ENCODE results near the gene KRI1.
"Not testable (repeated sequence)": the region's sequence is repeated elsewhere in the genome, so short reads cannot be mapped to it uniquely, and the experiment has no call there.

The KRI1 gene

GRCh38 chr19:10551698-10552301, 14.0 kb downstream of the KRI1 start:
- DNase-seq (ENCODE audit: insufficient read length, low spot score) (no peak), FAIRE-seq (no peak)

- not testable (repeated sequence) for FAIRE-seq; DNase-seq (ENCODE audit: insufficient read length, low spot score)
These were observed 14.8 kb downstream of the KRI1 start for GRCh38 chr19:10551006-10551405.

- FAIRE-seq: no peak
- no peak for DNase-seq (ENCODE audit: insufficient read length, low spot score)
These were observed 15.5 kb downstream of the KRI1 start for GRCh38 chr19:10550336-10550735.

GRCh38 chr19:10549733-10550132, 16.1 kb downstream of the KRI1 start:
- no peak for DNase-seq (ENCODE audit: insufficient read length, low spot score)
- no peak for FAIRE-seq

- DNase-seq (ENCODE audit: insufficient read length, low spot score) (no peak), FAIRE-seq (no peak)
These were observed 17.0 kb downstream of the KRI1 start for GRCh38 chr19:10548746-10549276.

- DNase-seq (ENCODE audit: insufficient read length, low spot score) (no peak), FAIRE-seq (no peak)
These were observed 19.0 kb downstream of the KRI1 start for GRCh38 chr19:10546817-10547216.

GRCh38 chr19:10544753-10545251, 21.0 kb downstream of the KRI1 start:
- DNase-seq (ENCODE audit: insufficient read length, low spot score) (no peak), FAIRE-seq (no peak)

- FAIRE-seq: peak; percentile 39
- DNase-seq (ENCODE audit: insufficient read length, low spot score): no peak
These were observed 21.5 kb downstream of the KRI1 start for GRCh38 chr19:10544242-10544752.

GRCh38 chr19:10543420-10544241, 22.2 kb downstream of the KRI1 start, which contains the start of gene ATG4D:
TSS of gene ATG4D (plus strand) at chr19:10543904. CDS start at chr19:10544091, 187 bp downstream.
- DNase-seq (ENCODE audit: insufficient read length, low spot score) (peak; percentile 96), FAIRE-seq (peak; percentile 62)

- FAIRE-seq (no peak), DNase-seq (ENCODE audit: insufficient read length, low spot score) (no peak)
These were observed 22.8 kb downstream of the KRI1 start for GRCh38 chr19:10543059-10543419.

GRCh38 chr19:10539016-10539415, 26.8 kb downstream of the KRI1 start:
- not testable (repeated sequence) for DNase-seq (ENCODE audit: insufficient read length, low spot score); FAIRE-seq

GRCh38 chr19:10538204-10538983, 27.4 kb downstream of the KRI1 start:
- no peak for FAIRE-seq
- no peak for DNase-seq (ENCODE audit: insufficient read length, low spot score)

GRCh38 chr19:10537668-10538067, 28.1 kb downstream of the KRI1 start:
- FAIRE-seq: no peak

GRCh38 chr19:10535613-10536012, 30.2 kb downstream of the KRI1 start:
- FAIRE-seq (no peak), DNase-seq (ENCODE audit: insufficient read length, low spot score) (no peak)

More at GRCh38 chr19:10537668-10538067, 28.1 kb downstream of the KRI1 start:
- DNase-seq (ENCODE audit: insufficient read length, low spot score): no peak

- FAIRE-seq (no peak), DNase-seq (ENCODE audit: insufficient read length, low spot score) (no peak)
These were observed 32.0 kb downstream of the KRI1 start for GRCh38 chr19:10533646-10534386.

GRCh38 chr19:10532457-10532856, 33.4 kb downstream of the KRI1 start:
- no peak for FAIRE-seq

GRCh38 chr19:10526887-10527286, 38.9 kb downstream of the KRI1 start:
- not testable (repeated sequence) for FAIRE-seq; DNase-seq (ENCODE audit: insufficient read length, low spot score)

More at GRCh38 chr19:10532457-10532856, 33.4 kb downstream of the KRI1 start:
- no peak for DNase-seq (ENCODE audit: insufficient read length, low spot score)

GRCh38 chr19:10525636-10526035, 40.2 kb downstream of the KRI1 start:
- FAIRE-seq (no peak), DNase-seq (ENCODE audit: insufficient read length, low spot score) (no peak)

GRCh38 chr19:10523135-10523636, 42.6 kb downstream of the KRI1 start:
- FAIRE-seq (no peak), DNase-seq (ENCODE audit: insufficient read length, low spot score) (no peak)

Data from GM19239 (cell line).